ENCODE results near the gene OASL.

DNA sequence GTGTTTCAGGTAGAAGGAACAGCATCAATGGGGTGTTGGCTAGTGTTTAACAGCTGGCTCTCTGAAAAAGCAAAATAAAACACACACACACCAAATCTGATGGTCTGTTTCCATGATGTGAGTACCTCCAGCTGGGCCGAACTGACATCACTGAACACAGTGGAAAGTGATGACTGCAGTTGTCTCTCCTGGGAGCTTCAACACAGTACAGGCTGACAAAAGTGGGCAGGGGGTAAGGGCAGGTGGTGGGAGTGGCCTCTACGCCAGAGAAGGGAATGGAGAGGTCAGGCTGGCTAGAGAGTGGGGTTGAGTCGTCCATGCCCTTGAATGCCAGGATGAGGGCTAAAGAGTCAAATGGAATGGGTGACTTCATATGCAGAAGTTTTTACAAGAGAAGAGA, 68.7 kb downstream of the OASL start:
- no peak for TF ChIP-seq POLR2A (IDR thresholded peaks at IDR 0.05)
- TF ChIP-seq, protein P1, sequence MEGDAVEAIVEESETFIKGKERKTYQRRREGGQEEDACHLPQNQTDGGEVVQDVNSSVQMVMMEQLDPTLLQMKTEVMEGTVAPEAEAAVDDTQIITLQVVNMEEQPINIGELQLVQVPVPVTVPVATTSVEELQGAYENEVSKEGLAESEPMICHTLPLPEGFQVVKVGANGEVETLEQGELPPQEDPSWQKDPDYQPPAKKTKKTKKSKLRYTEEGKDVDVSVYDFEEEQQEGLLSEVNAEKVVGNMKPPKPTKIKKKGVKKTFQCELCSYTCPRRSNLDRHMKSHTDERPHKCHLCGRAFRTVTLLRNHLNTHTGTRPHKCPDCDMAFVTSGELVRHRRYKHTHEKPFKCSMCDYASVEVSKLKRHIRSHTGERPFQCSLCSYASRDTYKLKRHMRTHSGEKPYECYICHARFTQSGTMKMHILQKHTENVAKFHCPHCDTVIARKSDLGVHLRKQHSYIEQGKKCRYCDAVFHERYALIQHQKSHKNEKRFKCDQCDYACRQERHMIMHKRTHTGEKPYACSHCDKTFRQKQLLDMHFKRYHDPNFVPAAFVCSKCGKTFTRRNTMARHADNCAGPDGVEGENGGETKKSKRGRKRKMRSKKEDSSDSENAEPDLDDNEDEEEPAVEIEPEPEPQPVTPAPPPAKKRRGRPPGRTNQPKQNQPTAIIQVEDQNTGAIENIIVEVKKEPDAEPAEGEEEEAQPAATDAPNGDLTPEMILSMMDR (IDR thresholded peaks at IDR 0.05) = no peak
